GM11168 (cell line): Measurements from ENCODE around the gene SYNGR4.

ENCODE experiments used
- in situ Hi-C: fragments of 300-500 bp; cut with MboI; formaldehyde crosslinking; loops from one replicate; pipeline ENCODE4 v1.12.0; 2022; ENCODE audit warnings: low sequenced_read_pairs; ENCODE audit not compliant: unreplicated experiment

Gene SYNGR4

DNA sequence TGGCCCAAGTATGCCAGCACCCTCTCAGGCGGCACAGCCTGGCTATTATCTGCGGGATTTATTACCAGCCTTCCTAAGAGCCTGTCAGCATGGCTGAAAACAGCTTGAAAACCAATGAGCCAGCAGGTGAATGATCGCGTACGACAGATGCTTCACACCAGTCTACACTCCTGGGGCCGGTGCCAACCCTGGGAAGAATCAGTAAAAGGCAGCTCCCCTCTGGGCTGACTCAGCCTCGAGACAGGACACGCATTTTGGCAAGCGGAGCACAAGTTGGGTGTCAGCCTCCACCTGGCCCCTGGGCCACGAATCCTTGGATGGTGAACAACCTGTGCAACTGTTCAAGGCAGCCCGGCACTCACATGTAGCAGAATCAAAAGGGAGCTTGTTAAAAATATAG, 23.2 kb upstream of the SYNGR4 start:
- in situ Hi-C loops = no loop called here

DNA sequence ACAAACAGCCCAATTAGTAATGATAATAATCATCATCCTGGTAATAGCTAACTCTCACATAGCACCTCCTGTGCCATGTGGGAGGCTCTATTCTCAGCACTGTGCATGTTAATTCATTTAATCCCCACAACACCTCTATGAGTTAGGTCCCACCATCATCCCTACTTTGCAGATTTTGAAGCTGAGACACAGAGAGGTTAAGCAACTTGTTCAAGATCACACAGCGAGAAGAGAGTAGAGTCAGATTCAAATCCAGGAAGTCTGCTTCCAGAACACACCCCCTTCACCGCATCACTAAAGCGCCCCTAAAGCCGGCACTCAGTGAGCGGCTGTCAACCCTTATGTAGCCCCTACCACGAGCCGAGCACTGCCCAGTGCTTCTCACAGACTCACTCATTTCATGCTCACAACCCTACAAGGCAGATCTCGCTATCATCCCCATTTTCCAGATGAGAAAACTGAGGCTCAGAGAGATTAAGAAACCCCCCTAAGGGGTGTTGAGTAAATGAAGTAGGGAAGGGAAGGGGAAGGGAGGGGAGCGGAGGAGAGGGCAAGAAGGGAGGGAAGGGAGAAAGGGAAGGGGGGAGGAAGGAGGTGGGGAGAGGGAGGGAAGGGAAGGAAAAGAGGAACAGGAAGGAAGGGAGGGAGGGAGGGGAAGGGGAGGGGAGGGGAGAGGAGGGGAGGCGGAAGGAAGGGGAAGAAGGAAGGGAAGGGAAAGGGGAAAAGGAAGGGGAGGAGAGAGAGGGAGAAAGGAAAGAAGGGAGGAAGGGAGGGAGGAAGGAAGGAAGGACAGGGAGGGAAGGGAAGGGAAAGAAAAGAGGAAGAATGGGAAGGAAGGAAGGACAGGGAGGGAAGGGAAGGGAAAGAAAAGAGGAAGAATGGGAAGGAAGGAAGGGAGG, 22.4 kb upstream of the SYNGR4 start:
- in situ Hi-C loops = no loop called here

DNA sequence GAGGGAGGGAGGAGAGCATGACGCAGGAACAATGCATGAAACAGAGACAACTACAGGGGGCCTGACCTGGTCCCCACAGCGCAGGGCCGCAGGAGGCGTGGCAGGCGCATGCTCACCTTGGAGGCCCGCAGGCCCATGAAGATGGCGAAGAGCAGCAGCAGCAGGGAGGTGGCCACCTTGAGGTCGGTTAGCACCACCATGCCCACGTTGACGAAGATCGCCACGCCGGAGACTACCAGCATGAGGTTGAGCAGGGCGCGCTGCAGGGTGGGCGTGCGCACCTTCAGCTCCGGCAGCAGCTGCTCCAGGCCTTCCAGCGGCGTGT, 21.8 kb upstream of the SYNGR4 start:
- in situ Hi-C loops = no loop called here

DNA sequence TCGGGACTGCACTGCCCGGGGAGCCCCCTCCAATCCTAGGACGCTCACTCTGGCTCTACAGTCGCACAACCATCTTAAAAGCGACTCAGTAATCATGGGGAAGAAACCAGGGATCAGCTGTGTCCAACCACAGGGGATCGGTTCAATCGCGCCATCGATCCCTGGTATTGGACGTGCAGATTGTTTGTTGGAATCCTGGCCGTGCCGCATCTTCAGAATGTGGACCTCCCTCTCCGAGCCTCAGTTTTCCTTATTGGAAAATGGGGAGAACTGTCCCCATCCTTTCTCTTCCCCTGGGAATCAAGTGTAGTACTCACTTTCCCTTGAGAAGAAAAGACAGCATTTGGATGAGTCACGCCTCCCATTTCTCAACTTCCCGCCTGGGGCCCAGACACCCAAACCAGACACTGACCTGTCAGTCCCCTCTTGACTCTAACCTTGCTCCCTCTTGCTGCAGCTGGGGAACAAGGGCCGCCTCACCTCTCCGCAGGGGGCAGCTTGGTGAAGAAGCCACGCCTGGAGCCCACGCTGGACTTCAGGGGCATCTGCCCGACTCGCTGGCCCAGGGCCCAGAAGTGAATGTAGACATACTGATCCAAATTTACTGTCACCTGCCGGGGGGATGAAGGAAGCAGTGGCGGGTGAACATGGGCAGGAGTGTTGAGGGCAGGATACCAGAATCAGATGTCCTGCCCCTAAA, 21.2 kb upstream of the SYNGR4 start:
- in situ Hi-C loops = no loop called here

DNA sequence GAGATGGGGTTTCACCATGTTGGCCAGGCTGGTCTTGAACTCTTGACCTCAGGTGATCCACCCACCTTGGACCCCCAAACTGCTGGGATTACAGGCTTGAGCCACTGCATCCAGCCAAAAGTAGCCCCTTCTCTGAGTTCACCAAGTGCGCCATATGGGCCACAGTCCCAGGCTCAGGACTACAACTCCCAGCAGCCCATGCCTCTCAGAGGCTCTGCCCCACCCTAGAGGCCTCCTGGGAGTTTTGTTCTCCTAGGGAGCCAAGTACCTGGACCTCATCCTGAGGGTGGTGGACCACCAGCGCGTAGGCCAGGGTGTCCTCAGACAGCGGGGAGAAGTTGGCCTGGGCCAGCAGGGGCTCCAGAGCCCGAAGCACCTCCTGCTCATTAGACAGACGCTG, 19.3 kb upstream of the SYNGR4 start:
- in situ Hi-C loops = no loop called here

DNA sequence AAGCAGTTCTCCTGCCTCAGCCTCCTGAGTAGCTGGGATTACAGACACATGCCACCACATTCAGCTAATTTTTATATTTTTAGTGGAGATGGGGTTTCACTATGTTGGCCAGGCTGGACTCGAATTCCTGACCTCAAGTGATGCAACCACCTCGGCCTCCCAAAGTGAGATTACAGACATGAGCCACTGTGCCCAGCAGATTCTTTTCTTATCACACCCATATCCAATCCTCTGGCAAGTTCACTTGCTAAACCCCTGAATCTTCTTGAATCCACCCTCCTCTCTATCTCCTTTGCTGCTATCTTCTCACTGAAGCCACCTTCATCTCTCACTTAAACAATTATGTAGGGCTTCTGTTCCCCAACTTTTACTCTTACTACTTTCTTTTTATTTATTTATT, 18.0 kb upstream of the SYNGR4 start:
- in situ Hi-C loops = no loop called here

DNA sequence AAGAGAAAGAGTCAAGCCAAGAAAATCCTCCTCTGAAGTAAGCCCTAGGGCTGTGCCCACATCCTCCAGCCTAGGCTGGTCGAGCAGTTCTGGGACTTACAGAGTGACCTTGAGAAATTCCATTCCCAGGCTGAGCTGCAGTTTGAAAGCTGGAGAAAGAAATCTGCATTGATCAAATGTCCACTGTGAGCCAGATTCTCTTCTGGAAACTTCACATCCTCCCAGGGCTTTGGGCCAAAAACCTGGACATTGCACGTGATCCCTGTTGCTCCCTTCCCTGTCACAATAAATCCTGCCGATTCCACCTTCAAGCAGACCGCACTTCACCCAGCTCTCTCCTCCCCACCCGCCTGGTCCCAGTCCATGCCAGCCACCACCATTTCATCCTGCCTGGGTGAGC, 16.1 kb upstream of the SYNGR4 start:
- in situ Hi-C loops = no loop called here

DNA sequence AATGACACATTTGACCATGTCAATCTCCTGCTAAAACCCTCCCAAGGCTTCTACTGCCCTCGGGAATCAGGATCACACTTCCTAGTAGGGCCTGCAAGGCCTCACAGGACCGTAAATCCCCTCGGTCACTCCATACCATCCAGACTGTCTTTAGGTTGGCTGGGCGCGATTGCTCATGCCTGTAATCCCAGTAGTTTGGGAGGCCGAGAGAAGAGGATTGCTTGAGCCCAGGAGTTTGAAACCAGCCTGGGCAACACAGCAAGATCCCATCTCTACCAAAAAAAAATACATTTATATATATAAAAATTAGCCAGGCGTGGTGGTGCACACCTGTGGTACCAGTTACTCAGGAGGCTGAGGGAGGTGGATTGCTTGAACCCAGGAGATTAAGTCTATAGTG, 15.4 kb upstream of the SYNGR4 start:
- in situ Hi-C loops = no loop called here

DNA sequence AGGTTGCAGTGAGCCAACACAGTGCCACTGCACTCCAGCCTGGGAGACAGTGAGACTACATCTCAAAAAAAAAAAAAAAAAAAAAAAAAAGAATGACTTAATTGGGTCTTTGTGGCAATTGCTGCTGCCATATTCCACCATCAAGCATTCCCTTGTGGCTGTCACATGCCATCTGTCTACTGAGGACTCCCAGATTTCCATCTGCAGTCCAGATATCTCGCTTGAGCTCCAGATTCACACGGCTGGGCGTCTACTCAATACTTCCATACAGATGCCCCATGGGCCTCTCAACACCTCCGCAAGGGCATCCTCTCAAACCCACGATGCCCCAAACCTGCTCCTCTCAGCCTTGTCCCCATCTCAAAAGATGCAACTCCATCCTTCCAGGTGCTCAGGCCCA, 13.3 kb upstream of the SYNGR4 start:
- in situ Hi-C loops = no loop called here

DNA sequence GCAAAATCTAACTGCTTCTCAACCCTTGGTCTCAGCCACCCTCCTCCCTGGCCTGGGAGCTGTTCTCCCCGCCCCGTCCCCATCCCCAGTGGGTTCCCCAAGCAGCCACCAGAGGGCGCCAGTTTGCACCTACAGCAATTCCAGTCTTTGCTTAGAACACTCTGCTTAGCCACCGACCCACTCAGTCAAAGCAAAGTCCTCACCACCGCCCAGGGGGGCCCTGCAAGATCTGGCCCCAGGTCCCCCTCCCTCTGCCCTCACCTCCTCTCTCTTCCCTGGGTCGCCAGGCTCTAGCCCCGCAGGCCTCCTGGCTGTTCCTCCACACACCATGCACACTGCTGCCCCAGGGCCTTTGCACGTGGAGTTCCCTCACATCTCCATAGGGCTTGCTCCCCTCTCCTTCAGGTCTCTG, 12.8 kb upstream of the SYNGR4 start:
- in situ Hi-C loops = no loop called here

DNA sequence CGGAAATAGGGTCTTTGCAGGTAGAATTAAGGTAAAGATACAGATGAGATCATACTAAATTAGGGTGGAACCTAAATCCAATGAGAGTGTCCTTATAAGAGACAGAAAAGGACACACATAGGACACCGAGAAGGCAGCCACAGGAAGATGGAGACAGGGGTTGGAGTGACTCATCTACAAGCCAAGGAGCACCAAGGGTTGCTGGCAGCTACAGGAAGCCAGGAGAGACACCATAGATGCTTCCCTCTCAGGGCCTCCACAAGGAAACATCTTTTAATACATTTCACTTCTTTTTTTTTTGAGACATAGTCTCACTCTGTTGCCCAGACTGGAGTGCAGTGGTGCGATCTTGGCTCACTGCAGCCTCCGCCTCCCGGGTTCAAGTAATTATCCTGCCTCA, 10.5 kb upstream of the SYNGR4 start:
- in situ Hi-C loops = no loop called here

DNA sequence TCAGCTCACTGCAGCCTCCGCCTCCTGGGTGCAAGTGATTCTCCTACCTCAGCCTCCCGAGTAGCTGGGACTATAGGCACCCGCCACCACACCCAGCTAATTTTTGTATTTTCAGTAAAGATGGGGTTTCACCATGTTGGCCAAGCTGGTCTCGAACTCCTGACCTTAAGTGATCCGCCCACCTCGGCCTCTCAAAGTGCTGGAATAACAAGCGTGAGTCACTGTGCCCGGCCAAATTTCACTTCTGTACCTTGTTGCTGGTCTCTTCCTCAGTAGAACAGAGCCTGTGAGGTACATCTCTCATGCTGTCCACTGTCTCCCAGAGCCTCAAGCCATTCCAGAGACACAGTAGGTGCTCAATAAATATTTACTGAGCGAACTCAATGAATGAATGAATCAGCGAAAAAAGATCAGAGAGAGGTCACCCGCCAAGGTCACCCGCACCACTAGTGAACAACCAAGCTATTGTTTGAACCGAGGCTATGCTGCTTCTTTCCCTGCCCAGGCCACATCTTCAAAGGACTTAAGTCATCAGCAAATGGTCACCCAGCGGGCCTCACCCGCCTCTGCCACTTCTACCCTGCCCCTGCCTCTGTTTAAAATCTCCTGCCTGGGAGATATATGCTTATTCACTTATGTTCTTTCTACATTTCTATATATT, 9.7 kb upstream of the SYNGR4 start:
- in situ Hi-C loops = no loop called here

DNA sequence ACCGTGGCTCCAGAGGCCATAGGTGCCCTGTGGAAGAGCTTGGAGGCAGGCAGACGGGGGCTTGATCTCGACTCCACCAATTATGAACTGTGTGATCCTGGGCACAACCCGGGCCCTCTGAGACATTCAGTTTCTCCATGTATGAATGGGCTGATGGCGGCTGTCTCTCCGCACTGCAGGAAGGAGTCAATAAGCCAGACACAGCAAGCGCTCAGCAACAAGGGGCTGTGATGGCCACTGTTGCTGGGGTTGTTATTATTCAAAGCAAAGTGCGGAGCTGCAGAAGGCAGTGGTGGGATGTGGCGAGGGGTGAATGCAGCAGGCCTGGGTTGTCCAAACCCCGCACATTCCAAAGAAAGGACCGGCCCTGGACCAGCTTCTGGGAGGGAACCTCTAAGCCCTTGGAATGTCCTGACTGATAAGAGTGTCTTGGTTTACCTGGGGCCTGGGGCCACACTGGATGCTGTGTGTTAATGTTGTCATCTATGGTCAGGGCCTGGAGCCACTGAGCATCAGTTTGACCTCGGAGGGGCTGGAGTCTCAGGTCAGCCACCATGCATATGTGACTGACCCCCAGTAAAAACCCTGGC, 8.7 kb upstream of the SYNGR4 start:
- in situ Hi-C loops = no loop called here

DNA sequence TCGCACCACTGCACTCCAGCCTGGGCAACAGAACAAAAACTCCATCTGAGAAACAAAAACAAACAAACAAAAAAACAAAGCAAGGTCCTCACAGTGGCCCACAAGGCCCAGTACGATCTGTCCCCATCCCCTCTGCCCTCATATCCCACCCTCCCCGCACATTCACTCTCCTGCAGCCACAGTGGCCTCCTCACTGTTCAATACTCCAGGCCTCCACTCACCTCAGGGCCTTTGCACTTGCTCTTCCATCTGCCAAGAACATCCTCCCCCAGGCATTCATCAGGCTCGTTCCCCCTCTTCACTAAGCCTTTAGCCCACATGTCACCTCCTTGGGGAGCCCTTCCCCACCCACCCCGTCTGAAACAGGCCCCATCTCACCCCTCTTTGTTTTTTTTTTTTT, 5.0 kb upstream of the SYNGR4 start:
- in situ Hi-C loops = no loop called here

DNA sequence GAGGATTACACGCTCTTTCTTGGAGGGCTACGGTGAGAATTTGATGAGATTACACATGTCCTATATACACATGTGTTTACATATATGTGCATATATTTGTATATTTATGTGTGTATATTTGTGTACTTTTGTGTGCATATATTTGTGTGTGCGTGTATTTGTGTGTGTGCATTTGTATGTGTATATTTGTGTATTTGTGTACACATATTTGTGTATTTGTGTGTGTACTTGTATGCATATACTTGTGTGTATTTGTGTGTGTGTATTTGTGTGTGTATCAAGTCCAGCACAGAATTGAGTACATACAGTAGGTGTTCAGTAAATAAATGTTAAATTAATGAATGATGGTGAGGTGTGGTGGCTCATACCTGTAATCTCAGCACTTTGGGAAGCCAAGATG, 2.3 kb upstream of the SYNGR4 start:
- in situ Hi-C loops = no loop called here

DNA sequence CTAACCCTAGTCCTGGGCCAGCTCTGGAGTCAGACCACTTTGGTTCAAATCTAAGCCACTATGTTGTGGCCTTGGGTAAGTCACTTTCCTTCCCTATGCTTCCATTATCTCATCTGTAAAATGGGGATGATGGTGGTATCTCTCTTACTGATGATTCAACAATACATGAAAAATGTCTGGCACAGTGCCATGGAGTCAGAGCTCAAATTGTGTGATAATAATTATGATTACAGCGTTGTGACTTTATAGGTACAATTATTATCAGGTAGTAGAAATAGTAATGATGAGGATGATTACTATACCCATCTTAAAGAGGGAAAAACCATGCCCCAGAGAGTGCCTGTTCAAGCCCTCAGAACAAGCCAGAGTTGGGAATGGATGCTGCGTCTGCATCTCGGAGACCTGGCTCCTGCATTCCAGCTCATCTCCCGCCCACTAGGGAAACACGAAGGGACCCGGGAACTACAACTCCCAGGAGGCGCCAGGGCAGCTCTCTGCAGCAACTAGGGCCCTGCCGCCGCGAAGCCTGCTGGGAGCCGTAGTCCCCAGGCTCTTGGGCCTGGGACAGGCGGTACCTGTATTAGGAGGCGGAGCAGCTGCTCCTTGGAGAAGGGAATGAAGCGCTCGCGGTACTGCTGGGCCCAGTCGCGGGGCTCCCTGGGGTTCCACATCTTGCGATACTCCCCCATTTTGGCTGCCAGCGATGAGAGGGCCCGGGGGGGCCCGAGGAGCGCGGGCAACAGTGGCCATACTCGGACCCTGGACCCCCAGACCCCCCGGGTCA, 1.3 kb upstream of the SYNGR4 start:
- in situ Hi-C loops = no loop called here

DNA sequence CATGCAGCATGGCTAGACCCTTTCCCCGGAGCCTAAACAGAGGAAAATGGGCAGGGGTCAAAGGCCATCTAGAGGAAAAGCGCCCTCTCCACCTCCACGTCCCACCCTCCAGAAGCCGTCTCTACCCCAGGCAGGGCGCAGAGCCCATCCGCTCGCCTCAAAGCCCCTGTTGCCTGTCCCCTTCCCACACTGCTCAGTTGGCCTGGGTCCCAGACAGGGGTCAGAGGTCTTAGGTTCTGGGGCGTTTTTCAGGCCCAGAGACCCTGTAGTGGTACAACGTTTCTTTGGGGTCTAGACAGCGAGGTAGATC, 712 bp upstream of the SYNGR4 start:
- in situ Hi-C loops = no loop called here

DNA sequence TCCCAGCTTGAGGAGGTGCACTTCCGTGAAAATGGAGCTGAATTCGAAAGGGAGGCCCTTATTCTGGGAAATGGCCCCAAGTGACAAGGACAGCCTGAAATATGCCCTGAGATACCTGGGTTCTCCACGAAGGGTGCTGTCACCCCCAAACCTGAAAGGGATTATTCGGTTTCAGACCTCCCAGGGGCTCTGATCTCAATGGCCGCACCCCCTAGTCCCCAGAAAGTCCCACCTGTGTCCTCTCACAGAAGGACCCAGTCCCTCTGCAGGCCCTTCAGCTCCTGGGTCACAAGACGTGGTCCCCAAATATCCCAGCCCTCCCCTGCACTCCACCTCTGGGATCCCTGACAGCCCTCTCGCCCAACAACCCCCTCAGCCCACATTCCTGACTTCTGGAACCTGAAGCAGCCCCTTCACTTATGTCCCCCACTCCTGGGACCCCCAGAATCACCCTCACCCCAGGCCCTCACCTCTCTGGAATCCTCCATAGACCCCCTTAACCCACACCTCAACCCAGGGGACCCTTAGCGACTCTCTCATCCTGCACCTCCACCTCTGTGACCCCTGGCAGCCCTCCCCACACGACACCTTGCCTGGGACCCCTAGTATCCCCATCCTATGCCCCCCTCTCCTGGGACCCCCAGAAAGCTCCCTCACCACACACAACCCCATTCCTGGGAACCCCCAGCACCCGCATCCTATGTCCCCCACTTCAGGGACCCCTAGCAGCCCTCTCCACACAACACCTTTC, 606 bp downstream of the SYNGR4 start:
- in situ Hi-C loops = no loop called here

DNA sequence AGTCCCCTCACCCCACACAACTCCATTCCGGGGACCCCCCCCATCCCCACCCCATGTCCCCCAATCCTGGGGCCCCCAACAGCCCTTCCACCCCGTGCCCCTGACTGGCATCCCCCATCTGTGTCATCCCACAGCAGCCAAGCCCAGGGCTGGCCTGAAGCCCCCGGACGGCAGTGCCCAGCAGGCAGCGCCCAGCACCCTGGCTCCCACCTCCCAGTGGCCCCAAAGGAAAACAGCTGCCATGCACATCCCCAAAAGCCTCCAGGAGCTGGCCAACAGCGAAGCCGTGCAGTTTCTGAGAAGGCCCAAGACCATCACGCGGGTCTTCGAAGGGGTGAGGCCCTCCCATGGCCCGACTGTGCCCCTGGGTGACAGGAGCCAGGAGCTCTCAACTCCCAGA, 1.4 kb downstream of the SYNGR4 start:
- in situ Hi-C loops = no loop called here

DNA sequence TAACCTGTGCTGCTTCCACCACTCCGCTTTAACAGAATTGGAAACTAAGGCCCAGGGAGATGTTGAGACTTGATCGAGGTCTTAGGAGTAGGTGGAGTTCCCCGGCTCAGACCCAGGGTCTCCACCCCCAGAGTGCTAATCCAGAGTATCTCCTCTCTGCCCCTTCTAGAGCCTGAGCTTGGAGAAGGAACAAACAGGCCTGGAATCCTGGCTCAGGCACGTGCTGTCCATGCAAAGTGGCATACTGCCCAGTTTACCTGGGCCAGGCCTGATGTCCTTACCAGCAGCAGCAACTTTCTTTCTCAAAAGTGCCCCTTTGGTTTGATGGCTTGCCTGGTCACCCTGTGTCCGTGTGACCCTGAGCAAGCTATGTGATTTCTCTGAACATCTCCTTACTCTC, 3.7 kb downstream of the SYNGR4 start:
- in situ Hi-C loops = no loop called here
